Smooth muscle cell (in vitro differentiated cells): Measurements from ENCODE around the gene ASIC4. TPM values are rescaled to one million over a fixed set of nuclear protein-coding genes. Genes with fewer than 3 reads are reported as not detected.

Source experiments
- DNase-seq: peaks from one replicate; lab custom pipeline; 2025; ENCODE audit not compliant: unreplicated experiment; lab: John Stamatoyannopoulos, UW
- H2AFZ ChIP-seq: fragments of 200-600 bp; sonication (generic); 2 replicates; pipeline ENCODE4 v1.6.0; 2016; ENCODE audit warnings: antibody characterized with exemption, low read depth, mild to moderate bottlenecking
- H3F3A ChIP-seq: fragments of 200-600 bp; sonication (generic); 2 replicates; pipeline ENCODE4 v1.6.0; 2017; ENCODE audit warnings: antibody characterized with exemption, low read depth
- H3K27ac ChIP-seq: fragments of 200-600 bp; sonication (generic); 2 replicates; pipeline ENCODE4 v1.5.1; 2016; ENCODE audit warnings: low read depth, mild to moderate bottlenecking
- H3K27me3 ChIP-seq: fragments of 200-600 bp; sonication (generic); 2 replicates; pipeline ENCODE4 v1.6.1; 2016; ENCODE audit warnings: low read depth, mild to moderate bottlenecking
- H3K36me3 ChIP-seq: fragments of 200-600 bp; sonication (generic); 2 replicates; pipeline ENCODE4 v1.5.1; 2016; ENCODE audit warnings: low read depth
- H3K4me1 ChIP-seq: fragments of 200-600 bp; sonication (generic); 2 replicates; pipeline ENCODE4 v1.5.1; 2016; ENCODE audit warnings: low read depth
- H3K4me2 ChIP-seq: fragments of 200-600 bp; sonication (generic); 2 replicates; pipeline ENCODE4 v1.6.0; 2016; ENCODE audit warnings: mild to moderate bottlenecking
- H3K4me3 ChIP-seq: fragments of 200-600 bp; sonication (generic); 2 replicates; pipeline ENCODE4 v1.5.1; 2016; ENCODE audit warnings: mild to moderate bottlenecking
- H3K79me2 ChIP-seq: fragments of 200-600 bp; sonication (generic); 2 replicates; pipeline ENCODE4 v1.6.0; 2016; ENCODE audit warnings: low read depth, mild to moderate bottlenecking
- H3K9ac ChIP-seq: fragments of 200-600 bp; sonication (generic); 2 replicates; pipeline ENCODE4 v1.6.0; 2016; ENCODE audit warnings: low read depth
- H3K9me3 ChIP-seq: fragments of 200-600 bp; sonication (generic); replicated peaks from 2 replicates; pipeline ENCODE4 v1.5.1; 2016; ENCODE audit warnings: low read depth
- H4K20me1 ChIP-seq: fragments of 200-600 bp; sonication (generic); 2 replicates; pipeline ENCODE4 v1.6.0; 2016; ENCODE audit warnings: low read depth
- CTCF ChIP-seq: fragments of 200-600 bp; sonication (generic); IDR thresholded peaks from 2 replicates; pipeline ENCODE4 v1.5.1; 2017; ENCODE audit warnings: borderline replicate concordance, mild to moderate bottlenecking, antibody characterized with exemption; ENCODE audit not compliant: insufficient read depth, poor library complexity, severe bottlenecking
- WGBS: methylation state at CpG from one replicate; pipeline ENCODE4 v1.1.7; 2016; ENCODE audit warnings: low lambda C conversion rate; 5-methylcytosine and 5-hydroxymethylcytosine counted together
- polyA plus RNA-seq: library from polyadenylated mRNA; unstranded; fragments of >200 nt; fragmentation: Nextera tagmentation; extraction: Ambion mirVana; gene quantifications from 2 replicates; pipeline ENCODE4 v1.2.1, GENCODE V29; 2016
- total RNA-seq: library from RNA; depleted of rRNA; stranded (reverse); fragments of >200 nt; gene quantifications from 2 replicates; pipeline ENCODE4 v1.2.3, GENCODE V29; 2014

Gene ASIC4
- total and polyA plus RNA-seq, 2 experiments from 2014 or later, result 0.32 to 0.49 TPM

GRCh38 chr2:219524817-219525216, 10.5 kb downstream of the ASIC4 start:
- Histone ChIP-seq H4K20me1 (peaks cover 5% of the 10 kb centered on the region), H3K27me3 (no peaks in the 10 kb centered on the region), H2AFZ (no peak overlapping the region), H3K4me3 (no peak overlapping the region), H3K79me2 (no peaks in the 10 kb centered on the region), H3K27ac (no peak overlapping the region), H3F3A (no peaks in the 10 kb centered on the region), H3K4me1 (peaks cover 54% of the 10 kb centered on the region), H3K36me3 (no peaks in the 10 kb centered on the region), H3K9ac (no peak overlapping the region), H3K9me3 (no peaks in the 10 kb centered on the region), H3K4me2 (no peak overlapping the region)
- DNase-seq, result no peak
- WGBS, result 98% methylated on average over 2 of the region's 2 CpGs
- TF ChIP-seq CTCF, result no peak

GRCh38 chr2:219525533-219526232, 11.4 kb downstream of the ASIC4 start:
- Histone ChIP-seq H3K27ac (no peak overlapping the region), H3K27me3 (no peaks in the 10 kb centered on the region), H3K4me1 (peaks cover 47% of the 10 kb centered on the region), H4K20me1 (peaks cover 5% of the 10 kb centered on the region), H3K9ac (no peak overlapping the region), H3F3A (no peaks in the 10 kb centered on the region), H3K4me2 (peak overlapping the region; percentile 54), H3K9me3 (no peaks in the 10 kb centered on the region), H2AFZ (no peak overlapping the region), H3K79me2 (no peaks in the 10 kb centered on the region), H3K36me3 (no peaks in the 10 kb centered on the region), H3K4me3 (no peak overlapping the region)
- 33% methylated on average over 9 of the region's 9 CpGs for WGBS
- TF ChIP-seq CTCF, result no peak
- no peak for DNase-seq

- no peaks in the 10 kb centered on the region for H3K36me3 ChIP-seq
- H3K4me2 ChIP-seq, result peak overlapping the region; percentile 54
- no peak overlapping the region for H2AFZ ChIP-seq
- DNase-seq, result no peak
- WGBS, result 71% methylated on average over 10 of the region's 11 CpGs
- H3K27ac ChIP-seq, result no peak overlapping the region
- no peaks in the 10 kb centered on the region for H3K9me3 ChIP-seq
- H3F3A ChIP-seq, result no peaks in the 10 kb centered on the region
- H3K4me3 ChIP-seq, result no peak overlapping the region
- no peaks in the 10 kb centered on the region for H3K79me2 ChIP-seq
- H4K20me1 ChIP-seq, result peaks cover 4% of the 10 kb centered on the region
- no peaks in the 10 kb centered on the region for H3K27me3 ChIP-seq
- H3K9ac ChIP-seq, result no peak overlapping the region
- peaks cover 41% of the 10 kb centered on the region for H3K4me1 ChIP-seq
- TF ChIP-seq CTCF, result no peak
Observed at GRCh38 chr2:219526320-219527075, 12.2 kb downstream of the ASIC4 start.
